ENCODE measurements around the gene MFSD2B.
"Not testable (repeated sequence)": the region's sequence is repeated elsewhere in the genome, so short reads cannot be mapped to it uniquely, and the experiment has no call there.

The MFSD2B gene

GRCh38 chr2:24009680-24010476 lies at the start of gene MFSD2B:
TSS of gene MFSD2B (plus strand) at chr2:24010085. CDS start at chr2:24010097, 12 bp downstream.
- H3K27ac ChIP-seq = no peak within 1 kb of the TSS
- DNase-seq (ENCODE audit: low read depth, low spot score) = no peak

DNA sequence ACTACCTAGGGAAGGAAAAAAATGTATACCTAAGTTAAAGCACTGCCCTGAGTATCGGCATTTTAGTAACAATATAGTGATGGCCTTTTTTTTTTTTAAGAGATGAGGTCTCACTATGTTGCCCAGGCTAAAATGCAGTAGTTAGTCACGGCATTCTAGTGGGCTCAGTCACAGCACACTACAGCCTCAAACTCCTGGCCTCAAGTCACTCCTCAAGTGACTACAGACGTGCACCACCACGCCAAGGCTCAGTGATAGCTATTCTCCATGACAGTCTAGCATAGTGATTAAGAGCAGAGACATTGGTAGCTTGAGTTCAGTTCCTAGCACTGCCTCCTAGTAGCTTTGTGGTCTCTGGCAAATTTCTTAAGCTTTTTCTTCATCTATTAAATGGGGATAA lies 42.0 kb upstream of the MFSD2B start:
- H3K27ac ChIP-seq = no peak overlapping the region
- no peak for DNase-seq (ENCODE audit: low read depth, low spot score)

- no peak for DNase-seq (ENCODE audit: low read depth, low spot score)
- H3K27ac ChIP-seq = no peak overlapping the region
Measured at GRCh38 chr2:23976883-23977282, 33.0 kb upstream of the MFSD2B start.

DNA sequence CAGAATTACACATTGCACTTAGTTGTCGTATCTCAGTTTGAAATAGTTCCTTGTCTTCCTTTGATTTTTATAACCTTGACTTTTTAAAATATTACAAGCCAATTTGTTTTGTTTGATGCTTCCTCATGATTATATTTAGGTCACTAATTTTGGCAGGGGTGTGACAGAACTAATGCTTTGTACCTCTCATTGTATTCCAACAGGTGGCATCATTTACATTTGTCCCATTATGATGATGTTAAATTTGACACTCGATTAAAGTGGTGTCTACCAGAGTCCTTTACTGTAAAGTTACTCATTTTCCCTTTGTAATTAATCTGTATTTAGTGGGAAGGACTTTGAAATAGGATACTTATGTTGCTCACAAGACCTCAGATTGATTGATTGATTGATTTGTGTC lies 21.5 kb upstream of the MFSD2B start:
- no peak overlapping the region for H3K27ac ChIP-seq
- DNase-seq (ENCODE audit: low read depth, low spot score) = no peak

DNA sequence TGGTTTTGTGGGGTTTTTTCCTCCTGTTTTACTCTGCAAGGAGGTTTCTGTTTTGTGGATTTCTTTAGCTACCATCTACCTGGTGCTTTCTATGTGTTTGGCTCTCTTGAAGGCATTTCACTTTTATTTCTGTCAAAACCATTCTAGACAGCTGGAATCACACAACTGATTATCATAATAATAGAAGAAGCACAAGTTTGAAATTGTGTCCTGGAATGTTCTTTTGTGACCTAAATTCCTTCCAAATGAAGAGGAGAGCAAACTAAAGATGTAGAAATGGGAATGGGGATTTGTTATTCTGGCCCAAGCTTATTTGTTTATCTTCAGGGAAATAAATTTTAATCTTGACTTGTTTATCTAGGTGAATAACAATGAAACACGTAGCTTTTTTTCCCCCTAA lies 17.0 kb upstream of the MFSD2B start:
- no peak overlapping the region for H3K27ac ChIP-seq
- no peak for DNase-seq (ENCODE audit: low read depth, low spot score)

GRCh38 chr2:23993736-23994269 lies 16.1 kb upstream of the MFSD2B start:
- no peak overlapping the region for H3K27ac ChIP-seq
- no peak for DNase-seq (ENCODE audit: low read depth, low spot score)

- no peak for DNase-seq (ENCODE audit: low read depth, low spot score)
- H3K27ac ChIP-seq = no peak overlapping the region
Measured at GRCh38 chr2:23994567-23994966, 15.3 kb upstream of the MFSD2B start.

DNA sequence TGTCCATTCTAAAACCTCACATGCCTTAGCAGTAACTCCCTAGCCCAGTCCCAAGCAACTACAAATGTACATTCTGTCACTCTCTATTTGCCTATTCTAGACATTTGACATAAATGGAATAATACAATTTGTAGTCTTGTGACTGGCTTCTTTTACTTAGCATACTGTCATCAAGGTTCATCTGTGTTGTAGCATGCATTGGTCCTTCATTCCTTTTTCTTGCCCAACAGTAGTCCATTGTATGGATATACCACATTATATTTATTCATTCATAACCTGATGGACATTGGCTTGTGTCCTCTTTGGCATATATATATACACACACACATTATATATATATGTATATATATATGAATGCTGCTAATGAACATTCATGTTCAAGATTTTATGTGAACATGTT lies 2.2 kb upstream of the MFSD2B start:
- no peak overlapping the region for H3K27ac ChIP-seq
- DNase-seq (ENCODE audit: low read depth, low spot score) = no peak

DNA sequence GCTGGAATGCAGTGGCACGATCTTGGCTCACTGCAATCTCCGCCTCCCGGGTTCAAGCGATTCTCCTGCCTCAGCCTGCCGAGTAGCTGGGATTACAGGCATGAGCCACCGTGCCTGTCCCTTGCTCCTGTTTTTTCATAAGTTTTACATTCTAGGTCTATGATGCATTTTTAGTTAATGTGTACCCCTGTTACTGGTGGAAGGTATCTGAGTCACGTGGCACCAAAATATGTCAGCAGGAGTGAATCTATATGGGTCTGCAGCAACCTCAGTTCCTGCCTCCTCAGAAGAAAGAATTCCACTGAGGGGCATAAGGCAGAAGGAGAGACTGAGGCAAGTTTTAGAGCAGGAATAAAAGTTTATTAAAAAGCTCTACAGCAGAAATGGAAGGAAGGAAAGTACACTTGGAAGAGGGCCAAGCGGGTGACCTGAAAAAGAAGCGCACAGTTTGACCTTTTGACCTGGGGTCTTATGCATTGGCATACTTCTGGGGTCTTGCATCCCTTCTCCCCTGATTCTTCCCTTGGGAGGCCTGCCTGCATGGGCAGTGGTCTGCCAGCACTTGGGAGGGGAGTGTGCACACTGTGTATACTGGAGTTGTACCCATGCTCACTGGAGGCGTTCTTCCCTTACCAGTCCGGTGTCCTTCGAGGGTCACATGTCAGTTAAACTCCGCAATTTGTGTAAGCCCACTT lies 1.1 kb upstream of the MFSD2B start:
- DNase-seq (ENCODE audit: low read depth, low spot score) = no peak
- no peak overlapping the region for H3K27ac ChIP-seq

DNA sequence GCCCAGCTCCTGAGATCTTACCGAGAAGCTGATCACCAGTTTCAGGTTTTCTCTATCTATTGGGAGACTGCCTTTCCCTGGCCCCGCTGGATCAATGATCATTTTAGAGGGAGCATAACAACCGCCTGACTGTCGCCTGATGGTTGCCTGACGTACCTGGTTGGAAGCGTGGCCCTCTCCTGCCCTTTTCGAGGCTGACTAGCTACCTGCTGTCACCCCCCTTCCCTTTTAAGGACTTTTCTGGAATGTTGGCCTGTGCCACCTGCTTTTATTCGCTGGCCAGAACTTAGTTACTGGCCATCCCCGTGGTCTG lies 562 bp upstream of the MFSD2B start:
- H3K27ac ChIP-seq = no peak overlapping the region
- no peak for DNase-seq (ENCODE audit: low read depth, low spot score)

- no peak overlapping the region for H3K27ac ChIP-seq
Measured at GRCh38 chr2:24010477-24011249, 778 bp downstream of the MFSD2B start.

DNA sequence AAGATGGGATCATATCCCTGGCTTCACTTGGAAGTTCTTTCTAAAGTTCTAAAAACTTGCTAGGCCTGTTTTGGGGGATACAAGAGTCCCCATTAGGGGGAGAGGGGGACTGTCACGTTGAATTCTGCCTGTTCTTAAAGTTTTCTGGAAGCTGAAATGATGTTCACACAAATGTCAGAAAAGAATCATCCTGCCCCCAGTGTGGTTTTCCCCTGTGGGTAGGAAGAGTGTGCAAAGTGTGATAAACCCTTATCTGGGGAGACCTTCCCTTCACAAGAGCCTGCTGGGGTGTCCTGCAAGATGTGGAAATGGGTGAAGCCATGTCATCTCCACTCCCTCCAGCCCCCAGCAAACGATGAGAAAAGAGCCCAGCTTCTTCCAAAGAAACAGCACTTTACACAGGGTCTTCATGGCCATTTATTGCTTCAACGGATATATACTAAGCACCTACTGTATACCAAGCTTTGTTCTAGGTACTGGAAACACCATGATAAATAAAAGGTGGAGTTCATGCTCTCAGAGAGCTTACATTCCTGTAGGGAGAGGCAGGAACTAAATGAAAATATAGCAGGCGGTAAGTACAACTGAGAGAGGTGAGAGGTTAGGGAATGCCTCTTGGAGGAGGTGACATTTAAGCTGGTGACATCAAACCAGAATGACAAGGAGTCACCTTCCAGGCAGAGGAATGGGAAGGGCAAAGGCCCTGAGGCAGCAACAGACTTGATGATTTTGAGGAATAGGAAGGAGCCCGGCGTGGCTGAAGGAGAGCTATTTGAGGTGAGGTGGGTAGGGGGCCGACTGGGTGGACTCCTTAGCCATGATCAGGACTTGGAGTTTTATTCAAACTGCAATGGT lies 1.6 kb downstream of the MFSD2B start:
- no peak overlapping the region for H3K27ac ChIP-seq
- DNase-seq (ENCODE audit: low read depth, low spot score) = no peak

More at GRCh38 chr2:24010477-24011249, 778 bp downstream of the MFSD2B start:
- no peak for DNase-seq (ENCODE audit: low read depth, low spot score)

GRCh38 chr2:24012521-24013188 lies 2.8 kb downstream of the MFSD2B start:
- H3K27ac ChIP-seq = no peak overlapping the region
- no peak for DNase-seq (ENCODE audit: low read depth, low spot score)

DNA sequence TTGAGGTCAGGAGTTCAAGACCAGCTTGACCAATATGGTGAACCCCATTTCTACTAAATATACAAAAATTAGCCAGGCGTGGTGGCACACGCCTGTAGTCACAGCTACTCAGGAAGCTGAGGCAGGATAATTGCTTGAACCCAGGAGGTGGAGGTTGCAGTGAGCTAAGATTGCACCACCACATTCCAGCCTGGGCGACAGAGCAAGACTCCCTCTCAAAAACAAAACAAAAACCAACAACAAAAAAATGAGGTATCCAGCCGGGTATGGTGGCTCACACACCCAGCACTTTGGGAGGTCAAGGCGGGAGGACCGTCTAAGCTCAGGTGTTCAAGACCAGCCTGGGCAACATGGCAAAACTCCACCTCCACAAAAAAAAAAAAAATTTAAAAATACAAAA lies 5.0 kb downstream of the MFSD2B start:
- H3K27ac ChIP-seq = peak overlapping the region; percentile 64
- DNase-seq (ENCODE audit: low read depth, low spot score) = not testable (repeated sequence)

GRCh38 chr2:24015562-24016375 lies 5.9 kb downstream of the MFSD2B start:
- peak; percentile 31 for DNase-seq (ENCODE audit: low read depth, low spot score)
- H3K27ac ChIP-seq = peak overlapping the region; percentile 64

DNA sequence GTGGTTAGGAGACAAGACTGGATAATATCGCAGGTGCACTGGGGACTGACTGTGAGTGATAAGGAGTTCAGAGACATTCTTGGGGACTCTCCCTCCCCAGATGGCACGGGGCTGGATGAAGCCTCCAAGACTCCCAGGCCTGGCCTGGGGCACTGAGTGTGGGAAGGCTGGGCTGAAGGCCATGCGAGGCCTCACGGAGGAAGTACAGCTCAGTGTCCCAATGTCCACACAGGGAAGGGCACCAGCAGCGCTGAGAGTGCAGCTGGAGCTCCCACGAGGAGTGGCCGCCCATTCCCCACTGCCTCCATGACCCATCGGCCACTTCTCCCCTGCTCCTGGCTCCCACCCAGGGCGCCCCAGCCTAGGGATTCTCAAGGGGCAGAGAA lies 6.5 kb downstream of the MFSD2B start:
- peak overlapping the region; percentile 64 for H3K27ac ChIP-seq
- no peak for DNase-seq (ENCODE audit: low read depth, low spot score)

- no peak for DNase-seq (ENCODE audit: low read depth, low spot score)
- H3K27ac ChIP-seq = no peak overlapping the region
Measured at GRCh38 chr2:24016853-24017703, 7.2 kb downstream of the MFSD2B start.

DNA sequence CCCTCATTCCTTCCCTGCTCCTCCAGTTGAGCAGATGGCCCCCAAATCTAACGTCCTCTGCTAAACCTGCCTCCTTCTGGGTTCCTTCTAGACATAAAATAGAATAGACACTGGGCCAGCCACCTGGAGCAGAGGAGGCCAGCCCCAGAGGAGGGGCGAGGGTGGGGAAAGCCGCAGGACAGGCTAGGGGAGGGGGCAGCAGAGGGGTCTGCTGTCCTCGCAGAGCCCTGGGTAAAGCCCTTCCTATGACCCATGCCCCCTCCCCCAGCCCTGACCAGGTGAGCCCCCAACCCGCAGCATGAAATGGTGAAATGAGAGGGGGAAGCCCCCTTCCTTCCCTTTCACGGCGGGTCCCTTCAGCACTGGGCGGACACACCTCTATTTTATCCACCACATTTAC lies 7.8 kb downstream of the MFSD2B start:
- DNase-seq (ENCODE audit: low read depth, low spot score) = no peak
- H3K27ac ChIP-seq = no peak overlapping the region

Measured in epithelial cell of prostate (primary cell).